Measurements from ENCODE around the gene LIPI.
A peak's percentile ranks its signal among the peaks of the same experiment; 100 is the strongest.
"Not testable (repeated sequence)": the region's sequence is repeated elsewhere in the genome, so short reads cannot be mapped to it uniquely, and the experiment has no call there.

LIPI gene

GRCh38 chr21:14210738-14211137, at the start of gene LIPI:
Gene LIPI (minus strand): TSS chr21:14210955. CDS start chr21:14210845, 110 bp downstream.
- no peak for DNase-seq (ENCODE audit: low read depth in 2 of 3, low spot score in 2 of 3)

- no peak for DNase-seq (ENCODE audit: low read depth in 2 of 3, low spot score in 2 of 3)
These were observed 49.5 kb upstream of the LIPI start for GRCh38 chr21:14260174-14260764.

DNA sequence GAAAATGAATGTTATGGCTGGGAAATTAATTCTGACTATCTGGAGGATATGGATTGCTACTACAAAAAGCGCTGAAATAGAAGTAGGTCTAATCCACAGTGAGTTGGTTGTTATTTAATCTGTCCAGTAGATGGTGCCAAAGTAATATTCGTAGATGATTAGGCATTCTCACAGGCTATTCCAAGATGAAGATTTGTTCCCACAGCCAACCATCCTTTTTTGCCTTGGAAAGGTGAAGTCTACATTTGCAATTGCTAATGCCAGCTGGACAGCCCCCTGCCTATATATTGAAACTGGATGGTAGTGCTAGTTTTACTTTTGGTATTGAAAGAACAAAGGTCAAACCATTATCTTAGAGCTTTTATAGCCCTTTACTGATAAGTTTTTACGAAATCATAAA, 49.0 kb upstream of the LIPI start:
- no peak for DNase-seq (ENCODE audit: low read depth in 2 of 3, low spot score in 2 of 3)

DNA sequence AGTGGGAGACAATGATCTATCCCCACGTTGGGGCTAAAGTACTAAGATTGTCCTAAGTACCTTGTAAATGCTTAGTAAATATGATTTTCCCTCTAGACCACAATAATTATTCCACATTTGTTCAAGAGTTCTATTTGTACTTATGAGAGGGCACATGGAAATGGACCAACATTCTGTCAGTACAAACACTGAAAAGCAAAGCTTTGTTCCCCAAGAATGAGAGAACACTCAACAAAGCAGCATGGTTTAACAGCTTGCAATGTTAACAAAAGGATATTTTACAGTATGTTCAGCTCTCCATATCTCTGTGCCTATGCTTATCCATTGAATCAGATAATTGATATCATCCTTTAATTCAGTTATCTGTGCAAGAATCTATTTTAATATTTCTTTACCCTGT, 40.6 kb upstream of the LIPI start:
- DNase-seq (ENCODE audit: low read depth in 2 of 3, low spot score in 2 of 3): no peak

GRCh38 chr21:14245711-14246110, 35.0 kb upstream of the LIPI start:
- DNase-seq (ENCODE audit: low read depth in 2 of 3, low spot score in 2 of 3): no peak

DNA sequence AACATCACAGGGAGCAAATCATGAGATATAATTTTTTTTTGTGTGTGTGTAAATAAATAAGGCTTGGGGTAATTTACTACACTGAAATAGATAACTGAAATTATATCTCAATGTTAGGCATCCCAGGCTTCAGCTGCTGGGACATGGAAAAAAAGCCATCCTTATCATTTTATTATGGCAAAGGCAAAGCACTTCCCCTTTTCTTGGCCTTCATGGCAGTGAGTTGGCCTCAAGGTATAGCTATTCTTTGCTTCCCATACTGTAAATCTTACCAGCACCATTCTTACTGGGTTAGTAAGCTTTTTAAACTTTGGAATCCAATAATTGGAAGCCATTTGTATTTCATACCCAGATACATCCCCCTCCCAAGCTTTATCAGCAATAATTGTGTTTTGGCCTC, 34.2 kb upstream of the LIPI start:
- DNase-seq (ENCODE audit: low read depth in 2 of 3, low spot score in 2 of 3): no peak

- DNase-seq (ENCODE audit: low read depth in 2 of 3, low spot score in 2 of 3): no peak
These were observed 33.1 kb upstream of the LIPI start for GRCh38 chr21:14243874-14244273.

GRCh38 chr21:14243461-14243860, 32.7 kb upstream of the LIPI start:
- DNase-seq (ENCODE audit: low read depth in 2 of 3, low spot score in 2 of 3): no peak

DNA sequence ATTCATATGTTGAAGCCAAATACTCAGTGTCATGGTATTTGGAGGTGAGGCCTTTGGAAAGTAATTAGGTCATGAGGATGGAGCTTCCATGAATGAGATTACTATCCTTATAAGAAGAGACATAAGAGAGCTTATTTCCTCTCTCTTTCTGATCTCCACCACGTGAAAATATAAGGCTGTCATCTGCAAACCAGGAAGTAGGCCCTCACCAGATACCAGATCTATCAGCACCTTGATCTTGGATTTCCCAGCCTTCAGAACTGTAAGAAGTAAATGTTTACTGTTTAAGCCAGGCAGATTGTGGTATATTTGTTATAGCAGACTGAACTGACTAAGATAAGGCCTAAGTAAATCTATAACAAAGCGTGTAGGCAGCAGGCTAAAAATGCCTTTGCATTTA, 30.5 kb upstream of the LIPI start:
- no peak for DNase-seq (ENCODE audit: low read depth in 2 of 3, low spot score in 2 of 3)

DNA sequence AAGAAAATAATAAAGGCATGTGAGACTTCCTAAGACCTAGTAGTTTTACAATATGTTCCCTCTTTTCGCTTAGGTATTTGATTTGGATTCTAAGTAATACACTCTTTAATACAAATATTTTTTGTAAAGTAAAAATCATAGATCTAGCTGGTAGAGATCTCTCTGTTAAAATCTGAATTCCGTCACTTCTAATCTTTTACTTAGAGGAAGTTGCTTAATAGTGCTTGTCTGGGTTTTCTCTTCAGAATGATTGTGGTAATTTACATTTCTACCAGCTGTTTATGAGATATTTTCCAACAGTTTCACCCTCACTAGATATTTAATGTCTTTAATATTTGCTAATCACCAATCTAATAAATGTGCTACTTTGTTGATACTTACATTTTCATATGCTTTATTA, 28.5 kb upstream of the LIPI start:
- no peak for DNase-seq (ENCODE audit: low read depth in 2 of 3, low spot score in 2 of 3)

- no peak for DNase-seq (ENCODE audit: low read depth in 2 of 3, low spot score in 2 of 3)
These were observed 25.4 kb upstream of the LIPI start for GRCh38 chr21:14236180-14236579.

GRCh38 chr21:14235101-14235500, 24.3 kb upstream of the LIPI start:
- no peak for DNase-seq (ENCODE audit: low read depth in 2 of 3, low spot score in 2 of 3)

GRCh38 chr21:14229399-14229798, 18.6 kb upstream of the LIPI start:
- DNase-seq (ENCODE audit: low read depth in 2 of 3, low spot score in 2 of 3): no peak

DNA sequence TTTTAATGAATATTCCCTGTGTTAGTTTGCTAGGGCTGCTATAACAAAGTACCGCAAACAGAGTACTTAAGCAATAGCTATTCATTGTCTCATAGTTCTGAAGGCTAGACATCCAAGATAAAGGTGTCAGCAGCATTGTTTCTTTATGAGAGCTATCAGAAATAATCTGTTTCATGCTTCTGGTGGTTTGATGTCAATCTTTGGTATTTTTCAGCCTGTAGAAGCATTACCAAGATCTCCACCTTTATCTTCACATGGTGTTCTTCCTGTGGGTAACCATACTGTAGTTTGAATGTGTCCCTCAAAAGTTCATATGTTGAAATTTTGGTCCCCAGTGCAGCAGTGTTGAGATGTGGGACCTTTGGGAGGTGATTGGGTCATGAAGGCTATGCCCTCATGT, 12.6 kb upstream of the LIPI start:
- DNase-seq (ENCODE audit: low read depth in 2 of 3, low spot score in 2 of 3): no peak

DNA sequence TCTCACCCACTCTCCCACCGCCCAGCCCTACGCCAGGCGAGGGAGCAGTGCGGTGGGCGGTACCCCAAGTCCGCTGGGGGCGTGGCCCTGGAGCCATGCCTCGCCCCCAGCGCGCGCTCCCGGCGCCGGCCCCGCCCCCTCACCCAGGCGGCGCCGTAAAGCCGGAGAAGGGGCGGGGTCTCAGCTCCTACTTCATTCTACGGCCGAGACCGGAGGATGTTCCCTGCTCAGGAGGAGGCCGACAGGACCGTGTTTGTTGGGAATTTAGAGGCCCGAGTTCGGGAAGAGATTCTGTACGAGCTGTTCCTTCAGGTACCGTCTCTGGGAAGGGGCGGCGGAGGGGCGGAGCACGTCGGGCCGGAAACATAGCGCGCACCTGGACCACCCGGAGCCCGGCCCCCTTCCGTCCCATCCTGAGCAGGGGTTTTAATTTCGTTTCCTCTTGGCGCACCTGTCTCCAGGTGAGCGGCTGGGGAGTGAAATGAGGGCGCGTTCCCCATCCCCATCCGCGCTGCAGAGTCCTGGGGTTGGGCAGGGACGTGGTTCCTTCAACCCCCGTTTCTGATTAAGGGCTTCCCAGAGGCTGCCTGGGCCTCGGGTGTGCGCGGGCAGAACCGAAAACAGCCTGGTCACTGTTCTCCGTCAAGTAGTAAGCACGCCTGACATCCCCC, 5.4 kb upstream of the LIPI start, which contains the start of gene RBM11:
TSS of gene RBM11 (plus strand) at position 187 of the 671 bp plus-strand sequence. CDS start at position 217, 30 bp downstream.
- peak; percentile 42 to 57 (median 49) for DNase-seq (ENCODE audit: low read depth in 2 of 3, low spot score in 2 of 3)

DNA sequence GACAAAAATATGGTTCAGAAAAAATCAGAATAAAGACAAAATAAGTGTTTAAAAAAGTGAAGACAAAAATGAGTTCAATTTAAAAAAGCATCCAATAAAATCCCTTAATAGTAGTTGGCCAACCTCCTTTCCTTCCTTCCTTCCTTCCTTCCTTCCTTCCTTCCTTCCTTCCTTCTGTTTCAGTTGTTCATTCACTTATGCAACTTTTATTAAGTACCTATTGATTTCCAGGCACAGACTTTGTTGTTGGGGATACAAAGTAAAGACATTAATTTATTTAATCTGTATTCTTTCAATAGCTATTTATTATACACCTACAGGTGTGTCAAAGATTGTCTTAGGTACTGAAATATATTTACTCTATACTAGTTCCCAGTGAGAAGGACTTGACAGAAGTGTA, 2.4 kb upstream of the LIPI start:
- no peak for DNase-seq (ENCODE audit: low read depth in 2 of 3, low spot score in 2 of 3)

- no peak for DNase-seq (ENCODE audit: low read depth in 2 of 3, low spot score in 2 of 3)
These were observed 4.5 kb downstream of the LIPI start for GRCh38 chr21:14206222-14206621.

GRCh38 chr21:14166463-14167223, 44.1 kb downstream of the LIPI start:
- not testable (repeated sequence) for DNase-seq (ENCODE audit: low read depth in 2 of 3, low spot score in 2 of 3)

- DNase-seq (ENCODE audit: low read depth in 2 of 3, low spot score in 2 of 3): no peak
These were observed 66.8 kb downstream of the LIPI start for GRCh38 chr21:14143999-14144398.

- no peak for DNase-seq (ENCODE audit: low read depth in 2 of 3, low spot score in 2 of 3)
These were observed 86.5 kb downstream of the LIPI start for GRCh38 chr21:14124266-14124665.

DNA sequence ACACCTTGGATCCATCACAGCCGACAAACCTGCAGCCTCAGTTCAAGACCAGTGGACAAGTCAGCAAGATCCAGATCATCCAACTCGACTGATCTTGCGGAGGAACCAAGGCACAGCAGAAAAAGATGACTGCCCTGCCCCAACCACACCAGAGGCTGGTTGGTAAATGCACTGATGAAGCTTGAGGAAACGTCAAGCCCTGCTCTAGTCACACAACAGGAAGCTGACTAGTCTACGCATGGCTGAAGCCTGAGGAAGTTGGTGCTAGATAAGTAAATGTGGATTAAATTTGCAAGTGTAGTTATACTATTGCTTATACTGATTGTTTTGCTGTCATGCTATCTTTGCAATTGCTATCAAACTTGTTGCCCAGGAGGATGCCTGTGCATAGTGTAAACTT, 89.0 kb downstream of the LIPI start:
- no peak for DNase-seq (ENCODE audit: low read depth in 2 of 3, low spot score in 2 of 3)

GRCh38 chr21:14120091-14120734, 90.5 kb downstream of the LIPI start:
- peak in 2 of 3 experiments; percentile 6 to 7 for DNase-seq (ENCODE audit: low read depth in 2 of 3, low spot score in 2 of 3)
